ENCODE data around the gene BCL3. TPM values are rescaled to one million over a fixed set of nuclear protein-coding genes. Genes with fewer than 3 reads are reported as not detected.

The BCL3 gene
- total and polyA plus RNA-seq, 5 donors = 14.9 to 39.4 (median 19.1) TPM

DNA sequence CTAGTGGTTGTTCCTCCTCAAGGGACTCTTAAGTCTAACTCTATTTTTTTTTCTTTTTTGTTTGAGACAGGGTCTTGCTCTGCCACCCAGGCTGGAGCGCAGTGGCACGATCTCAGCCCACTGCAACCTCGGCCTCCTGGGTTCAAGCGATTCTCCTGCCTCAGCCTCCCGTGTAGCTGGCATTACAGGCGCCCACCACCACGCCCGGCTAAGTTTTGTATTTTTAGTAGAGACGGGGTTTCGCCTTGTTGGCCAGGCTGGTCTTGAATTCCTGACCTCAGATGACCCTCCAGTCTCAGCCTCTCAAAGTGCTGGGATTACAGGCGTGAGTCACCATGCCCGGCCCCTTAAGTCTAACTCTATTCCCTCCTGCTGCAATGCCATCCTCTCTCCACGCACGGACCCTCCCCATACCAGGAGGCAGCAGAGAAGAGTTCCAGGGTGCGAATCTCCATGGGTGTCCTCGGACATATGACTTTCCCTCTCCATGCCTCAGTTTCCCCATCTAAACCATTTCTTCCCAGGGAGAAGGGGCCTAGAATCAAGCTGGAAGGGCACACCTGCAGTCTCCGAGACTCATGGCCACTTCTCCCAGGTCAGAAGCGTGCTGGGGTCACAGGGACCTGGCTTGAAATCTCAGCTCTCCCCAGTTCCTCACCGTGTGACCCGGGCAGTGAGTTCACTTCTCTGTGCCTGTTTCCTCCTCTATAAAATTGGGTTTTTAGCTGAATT lies 6.0 kb upstream of the BCL3 start:
- H3K4me3 ChIP-seq (ENCODE audit: low read length) = no peak overlapping the region
- ATAC-seq = peak in 1 of 2 donors; percentile 2
- intact Hi-C loops (cut with DNase I) = no loop called here
- DNase-seq = peak in 1 of 3 donors; percentile 61
- peaks cover 18% of the 10 kb centered on the region for H3K4me1 ChIP-seq (ENCODE audit: control insufficient read depth, insufficient read depth, low read length)
- peak overlapping the region; percentile 75 for H3K27ac ChIP-seq (ENCODE audit: low read length)
- H3K27me3 ChIP-seq (ENCODE audit: control insufficient read depth, insufficient read depth) = no peaks in the 10 kb centered on the region
- no peaks in the 10 kb centered on the region for H3K9me3 ChIP-seq (ENCODE audit: control insufficient read depth, low read length)
- WGBS = 59% methylated on average over 20 of the region's 20 CpGs

DNA sequence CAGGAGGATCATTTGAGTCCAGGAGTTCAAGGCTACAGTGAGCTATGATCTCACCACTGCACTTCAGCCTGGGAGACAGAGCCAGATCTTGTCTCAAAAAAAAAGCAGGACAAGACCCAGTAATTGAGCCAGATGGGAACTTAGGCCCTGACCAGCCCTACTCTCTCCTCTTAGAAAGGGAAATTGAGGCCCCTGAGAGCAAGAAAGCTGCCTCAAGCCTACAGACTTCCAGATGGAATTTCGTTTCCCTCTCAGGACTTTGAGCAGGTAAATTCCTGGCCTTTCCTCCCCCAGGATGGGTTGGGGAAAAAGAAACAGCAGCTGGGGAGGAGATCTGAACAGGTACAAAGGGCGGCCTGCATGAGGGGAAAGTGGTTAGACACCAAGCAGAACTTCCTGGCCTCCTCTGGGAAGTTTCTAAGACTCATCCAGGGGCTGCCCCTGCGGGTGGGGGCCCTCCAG lies 3.6 kb upstream of the BCL3 start:
- intact Hi-C loops (cut with DNase I) = no loop called here
- ATAC-seq (no peak), DNase-seq (no peak)
- WGBS = 58% methylated on average over 3 of the region's 3 CpGs
- H3K4me3 ChIP-seq (ENCODE audit: low read length) = no peak overlapping the region
- peak overlapping the region; percentile 79 for H3K27ac ChIP-seq (ENCODE audit: low read length)
- H3K9me3 ChIP-seq (ENCODE audit: control insufficient read depth, low read length) = no peaks in the 10 kb centered on the region
- H3K4me1 ChIP-seq (ENCODE audit: control insufficient read depth, insufficient read depth, low read length) = peaks cover 17% of the 10 kb centered on the region
- no peaks in the 10 kb centered on the region for H3K27me3 ChIP-seq (ENCODE audit: control insufficient read depth, insufficient read depth)

DNA sequence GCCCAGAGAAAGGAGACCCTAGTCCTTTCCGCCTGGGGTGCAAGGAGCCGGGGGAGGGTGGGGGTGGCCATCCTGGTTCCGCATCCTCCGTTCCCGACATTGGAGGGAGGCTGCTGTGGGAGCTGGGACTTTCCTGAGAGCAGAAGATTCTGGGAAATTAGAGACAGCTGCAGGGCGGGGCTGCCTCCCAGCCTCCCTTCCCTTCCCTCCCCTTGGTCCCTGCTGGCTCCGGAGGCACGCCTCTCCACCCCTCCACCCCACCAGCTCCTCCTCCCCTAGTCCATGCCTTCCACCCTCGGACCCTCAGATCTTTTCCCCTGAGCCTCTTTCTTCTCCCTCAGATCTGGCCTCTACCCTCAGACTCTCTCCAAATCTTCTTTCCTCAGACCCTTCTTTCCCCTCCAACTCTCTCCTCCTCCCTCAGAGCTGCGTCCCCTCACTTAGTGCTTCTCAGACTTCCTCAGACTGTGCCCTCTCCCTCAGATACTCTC lies 3.1 kb upstream of the BCL3 start:
- 26% methylated on average over 10 of the region's 10 CpGs for WGBS
- Histone ChIP-seq H3K27me3 (ENCODE audit: control insufficient read depth, insufficient read depth) (no peaks in the 10 kb centered on the region), H3K9me3 (ENCODE audit: control insufficient read depth, low read length) (no peaks in the 10 kb centered on the region), H3K4me3 (ENCODE audit: low read length) (no peak overlapping the region), H3K27ac (ENCODE audit: low read length) (peak overlapping the region; percentile 79), H3K4me1 (ENCODE audit: control insufficient read depth, insufficient read depth, low read length) (peaks cover 19% of the 10 kb centered on the region)
- intact Hi-C loops (cut with DNase I) = no loop called here
- DNase-seq (peak; percentile 89 to 94 (median 92)), ATAC-seq (peak; percentile 47 to 54)

DNA sequence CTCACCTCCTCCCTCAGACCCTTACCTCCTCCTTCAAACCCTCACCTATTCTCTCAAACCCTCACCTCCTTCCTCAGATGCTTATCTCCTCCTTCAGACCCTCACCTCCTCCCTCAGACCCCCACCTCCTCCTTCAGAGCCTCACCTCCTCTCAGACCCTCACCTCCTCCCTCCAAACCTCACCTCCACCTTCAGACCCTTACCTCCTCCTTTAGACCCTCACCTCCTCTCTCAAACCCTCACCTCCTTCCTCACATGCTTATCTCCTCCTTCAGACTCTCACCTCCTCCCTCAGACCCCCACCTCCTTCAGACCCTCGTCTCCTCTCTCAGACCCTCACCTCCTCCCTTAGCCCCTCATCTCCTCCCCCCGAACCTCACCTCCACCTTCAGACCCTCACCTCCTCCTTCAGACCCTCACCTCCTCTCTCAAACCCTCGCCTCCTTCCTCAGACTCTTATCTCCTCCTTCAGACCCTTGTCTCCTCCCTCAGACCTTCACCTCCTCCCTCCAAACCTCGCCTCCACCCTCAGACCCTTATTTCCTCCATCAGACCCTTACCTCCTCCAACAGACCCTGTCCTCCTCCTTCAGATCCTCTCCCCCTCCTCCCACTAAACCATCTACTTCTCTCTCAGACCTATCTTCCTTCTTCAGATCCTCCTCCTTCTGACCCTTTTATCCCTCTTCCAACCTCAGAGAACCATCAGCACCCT lies 2.5 kb upstream of the BCL3 start:
- ATAC-seq = no peak
- H3K4me1 ChIP-seq (ENCODE audit: control insufficient read depth, insufficient read depth, low read length) = peaks cover 24% of the 10 kb centered on the region
- 82% methylated on average over 4 of the region's 4 CpGs for WGBS

DNA sequence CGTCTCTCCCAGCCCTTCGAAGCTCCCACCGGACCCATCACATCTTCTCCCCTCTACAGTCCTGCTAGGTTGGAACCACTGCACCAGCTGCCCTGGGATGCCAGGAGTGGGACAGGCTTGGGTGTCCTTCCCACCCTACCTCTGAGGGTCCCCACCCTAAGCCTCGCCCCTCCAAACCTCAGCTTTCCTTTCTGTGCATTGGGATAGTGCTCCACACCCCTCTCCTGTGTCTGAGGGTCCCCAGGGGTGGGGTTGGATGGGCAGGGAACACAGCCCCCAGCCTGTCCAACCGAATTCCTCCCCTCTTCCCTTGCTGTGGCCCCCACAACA lies 1.9 kb upstream of the BCL3 start:
- DNase-seq (no peak), ATAC-seq (no peak)
- H3K4me1 ChIP-seq (ENCODE audit: control insufficient read depth, insufficient read depth, low read length) = peaks cover 23% of the 10 kb centered on the region
- H3K9me3 ChIP-seq (ENCODE audit: control insufficient read depth, low read length) = no peaks in the 10 kb centered on the region
- intact Hi-C loops (cut with DNase I) = no loop called here
- H3K27me3 ChIP-seq (ENCODE audit: control insufficient read depth, insufficient read depth) = no peaks in the 10 kb centered on the region
- H3K4me3 ChIP-seq (ENCODE audit: low read length) = no peak overlapping the region
- H3K27ac ChIP-seq (ENCODE audit: low read length) = peak overlapping the region; percentile 59
- 64% methylated on average over 5 of the region's 5 CpGs for WGBS

More for the DNA sequence above, 2.5 kb upstream of the BCL3 start:
- intact Hi-C loops (cut with DNase I) = no loop called here
- Histone ChIP-seq H3K4me3 (ENCODE audit: low read length) (no peak overlapping the region), H3K9me3 (ENCODE audit: control insufficient read depth, low read length) (no peaks in the 10 kb centered on the region), H3K27me3 (ENCODE audit: control insufficient read depth, insufficient read depth) (no peaks in the 10 kb centered on the region), H3K27ac (ENCODE audit: low read length) (peak overlapping the region; percentile 76)
- DNase-seq = no peak

DNA sequence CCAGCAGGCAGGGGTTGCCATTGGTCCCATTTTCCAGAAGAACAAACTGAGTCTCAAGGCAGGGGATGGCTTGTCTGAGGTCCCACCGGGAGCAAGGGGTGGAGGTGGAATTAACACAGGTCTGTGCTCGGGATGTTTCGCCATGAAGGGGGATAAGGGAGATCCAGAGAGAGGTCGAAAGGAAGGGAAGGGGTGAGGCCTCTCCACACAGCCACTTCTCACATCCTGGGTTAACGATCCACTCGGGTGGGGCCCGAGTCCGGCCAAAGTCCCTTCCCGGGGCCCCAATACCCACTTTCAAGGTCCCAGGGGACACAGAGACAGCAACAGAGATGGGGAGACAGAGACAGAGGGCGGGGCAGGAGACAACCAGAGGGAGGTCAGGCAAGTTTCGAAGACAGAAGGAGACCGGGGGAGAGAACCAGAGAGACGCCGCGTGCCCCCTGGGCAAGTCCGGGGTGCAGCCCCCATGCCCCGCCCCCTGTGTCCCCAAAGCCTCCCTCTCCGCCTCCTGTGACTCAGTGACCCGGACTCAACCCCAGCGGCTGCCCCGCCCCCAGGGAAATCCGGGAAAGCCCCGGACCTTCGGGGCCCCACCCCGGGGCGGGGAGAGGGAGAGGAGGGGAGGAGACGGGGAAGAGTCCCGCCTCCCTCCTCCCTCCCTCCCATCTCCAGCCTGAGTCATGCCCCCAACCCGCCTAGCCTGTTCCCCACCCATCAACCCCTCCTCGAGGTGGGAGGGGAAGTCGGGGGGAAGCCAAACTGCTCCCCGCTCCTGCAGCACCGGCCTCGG lies 1.4 kb upstream of the BCL3 start:
- peak overlapping the region; percentile 99 for H3K27ac ChIP-seq (ENCODE audit: low read length)
- peaks cover 23% of the 10 kb centered on the region for H3K4me1 ChIP-seq (ENCODE audit: control insufficient read depth, insufficient read depth, low read length)
- intact Hi-C loops (cut with DNase I) = no loop called here
- no peaks in the 10 kb centered on the region for H3K27me3 ChIP-seq (ENCODE audit: control insufficient read depth, insufficient read depth)
- ATAC-seq (peak; percentile 93), DNase-seq (peak; percentile 98)
- 4% methylated on average over 34 of the region's 34 CpGs for WGBS
- H3K9me3 ChIP-seq (ENCODE audit: control insufficient read depth, low read length) = no peaks in the 10 kb centered on the region
- peak overlapping the region; percentile 99 for H3K4me3 ChIP-seq (ENCODE audit: low read length)

DNA sequence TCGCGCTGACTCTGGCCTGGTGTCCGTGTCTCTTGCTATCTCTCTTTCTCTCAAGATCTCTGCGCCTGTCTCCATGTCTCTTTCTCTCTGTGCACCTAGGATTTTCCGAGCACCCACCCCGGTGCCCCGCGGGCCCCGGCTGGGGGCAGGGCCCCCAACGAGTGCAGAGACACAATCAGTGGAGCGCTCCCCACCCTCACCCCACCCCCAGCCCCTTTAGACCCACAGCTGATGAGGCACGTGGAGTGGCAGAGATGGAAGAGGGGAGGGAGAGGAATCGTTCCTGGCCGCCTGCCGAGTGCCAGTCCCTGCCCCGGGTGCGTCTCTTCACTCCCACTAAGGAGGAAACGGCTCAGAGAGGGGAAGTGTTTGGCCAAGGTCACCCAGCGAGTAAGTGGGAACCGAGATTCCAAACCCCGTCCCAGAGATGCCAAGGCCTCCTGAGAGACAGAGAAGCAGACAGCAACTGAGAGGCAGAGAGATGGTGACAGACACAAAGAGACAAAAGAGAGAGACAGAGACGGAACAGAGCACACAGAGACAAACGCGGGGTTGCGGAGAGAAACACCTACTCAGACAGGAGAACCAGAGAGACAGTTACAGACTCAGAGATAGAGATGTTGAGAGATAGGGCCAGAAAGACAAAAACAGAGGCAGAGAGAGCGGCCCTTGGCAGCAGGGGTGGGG lies 626 bp upstream of the BCL3 start:
- intact Hi-C loops (cut with DNase I) = no loop called here
- Histone ChIP-seq H3K4me1 (ENCODE audit: control insufficient read depth, insufficient read depth, low read length) (peaks cover 24% of the 10 kb centered on the region), H3K27me3 (ENCODE audit: control insufficient read depth, insufficient read depth) (no peaks in the 10 kb centered on the region), H3K4me3 (ENCODE audit: low read length) (peak overlapping the region; percentile 99), H3K27ac (ENCODE audit: low read length) (peak overlapping the region; percentile 99), H3K9me3 (ENCODE audit: control insufficient read depth, low read length) (no peaks in the 10 kb centered on the region)
- DNase-seq = peak; percentile 82 to 91 (median 91)
- ATAC-seq = peak; percentile 28 to 41
- under 1% methylated on average over 26 of the region's 26 CpGs for WGBS

DNA sequence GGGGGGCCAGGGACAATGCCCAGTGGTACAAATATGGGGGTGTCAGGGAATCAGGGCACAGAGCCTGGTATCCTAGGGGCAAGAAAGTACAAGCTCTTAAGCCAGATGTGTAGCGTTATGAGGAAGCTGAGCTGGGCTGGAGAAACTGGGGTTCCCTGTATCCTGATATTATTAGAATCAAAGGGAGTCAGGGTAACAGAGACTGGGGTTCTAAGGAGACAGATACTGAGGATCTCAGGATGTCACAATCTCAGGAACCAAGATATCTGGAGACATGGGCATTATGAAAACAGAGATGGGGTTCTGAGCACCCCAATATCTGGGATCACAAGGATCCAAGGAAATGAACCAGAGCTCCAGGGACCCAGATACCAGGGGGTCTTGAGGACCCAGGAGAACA lies 784 bp downstream of the BCL3 start:
- WGBS = 17% methylated on average over 1 of the region's 1 CpG
- intact Hi-C loops (cut with DNase I) = no loop called here
- Histone ChIP-seq H3K9me3 (ENCODE audit: control insufficient read depth, low read length) (no peaks in the 10 kb centered on the region), H3K4me3 (ENCODE audit: low read length) (peak overlapping the region; percentile 99), H3K27me3 (ENCODE audit: control insufficient read depth, insufficient read depth) (no peaks in the 10 kb centered on the region), H3K4me1 (ENCODE audit: control insufficient read depth, insufficient read depth, low read length) (peaks cover 24% of the 10 kb centered on the region), H3K27ac (ENCODE audit: low read length) (peak overlapping the region; percentile 92)
- DNase-seq = no peak
- ATAC-seq = no peak

DNA sequence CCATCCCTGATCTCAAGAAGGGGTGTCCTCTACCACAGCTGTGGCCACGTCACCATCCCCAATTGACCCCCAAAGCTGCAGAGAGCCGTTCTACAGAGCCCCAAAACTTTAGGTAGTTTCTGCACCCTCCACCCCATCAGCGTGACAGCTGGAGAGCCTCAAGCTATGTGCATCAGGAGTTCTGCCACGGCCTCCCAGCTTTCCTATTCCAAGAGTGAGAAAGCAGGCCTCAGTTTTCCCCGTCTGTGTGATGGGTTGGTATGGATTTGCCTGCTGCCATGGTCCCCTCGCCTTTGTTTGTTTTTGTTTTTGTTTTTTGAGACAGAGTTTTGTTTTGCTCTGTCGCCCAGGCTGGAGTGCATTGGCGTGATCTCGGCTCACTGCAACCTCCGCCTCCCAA lies 1.5 kb downstream of the BCL3 start:
- H3K9me3 ChIP-seq (ENCODE audit: control insufficient read depth, low read length) = no peaks in the 10 kb centered on the region
- peak overlapping the region; percentile 92 for H3K27ac ChIP-seq (ENCODE audit: low read length)
- ATAC-seq (no peak), DNase-seq (peak in 1 of 3 donors; percentile 18)
- 71% methylated on average over 10 of the region's 10 CpGs for WGBS
- peak overlapping the region; percentile 99 for H3K4me3 ChIP-seq (ENCODE audit: low read length)
- intact Hi-C loops (cut with DNase I) = no loop called here
- no peaks in the 10 kb centered on the region for H3K27me3 ChIP-seq (ENCODE audit: control insufficient read depth, insufficient read depth)
- peaks cover 25% of the 10 kb centered on the region for H3K4me1 ChIP-seq (ENCODE audit: control insufficient read depth, insufficient read depth, low read length)

DNA sequence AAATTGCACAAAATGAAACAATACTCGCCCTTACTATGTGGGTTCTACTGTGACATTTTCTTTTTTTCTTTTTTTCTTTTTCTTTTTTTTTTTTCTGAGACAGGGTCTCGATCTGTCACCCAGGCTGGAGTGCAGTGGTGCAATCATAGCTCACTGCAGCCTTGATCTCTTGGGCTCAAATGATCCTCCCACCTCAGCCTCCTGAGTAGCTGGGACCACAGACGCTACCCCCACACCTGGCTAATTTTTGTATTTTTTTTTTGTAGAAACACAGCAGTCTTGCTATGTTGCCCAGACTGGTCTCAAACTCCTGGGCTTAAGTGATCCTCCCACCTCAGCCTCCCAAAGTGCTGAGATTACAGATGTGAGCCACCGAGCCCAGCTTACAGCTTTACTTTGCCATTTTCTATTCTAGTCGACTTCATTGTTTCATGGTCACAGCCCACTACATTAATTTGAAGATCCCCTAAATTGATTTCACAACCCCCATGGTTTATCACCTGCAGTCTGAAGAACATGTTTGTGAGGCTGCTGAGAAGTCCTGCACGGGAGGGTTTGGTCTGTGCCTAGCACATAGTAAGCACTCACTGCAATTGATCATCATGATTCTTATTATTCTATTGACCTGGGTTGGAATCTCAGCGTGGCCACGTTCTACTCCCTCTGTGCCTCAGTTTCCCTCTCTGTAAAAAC lies 3.8 kb downstream of the BCL3 start:
- intact Hi-C loops (cut with DNase I) = no loop called here
- no peaks in the 10 kb centered on the region for H3K9me3 ChIP-seq (ENCODE audit: control insufficient read depth, low read length)
- H3K27me3 ChIP-seq (ENCODE audit: control insufficient read depth, insufficient read depth) = no peaks in the 10 kb centered on the region
- H3K4me3 ChIP-seq (ENCODE audit: low read length) = peak overlapping the region; percentile 61
- 66% methylated on average over 8 of the region's 8 CpGs for WGBS
- no peak for ATAC-seq
- peak overlapping the region; percentile 34 for H3K27ac ChIP-seq (ENCODE audit: low read length)
- peaks cover 27% of the 10 kb centered on the region for H3K4me1 ChIP-seq (ENCODE audit: control insufficient read depth, insufficient read depth, low read length)
- DNase-seq = no peak
